Stimulated activated CD8-positive, alpha-beta memory T cell treated with anti-CD3 and anti-CD28 coated beads, Interleukin-4, amount 100 ng/mL, for 1 hour (primary cell): ENCODE data around the gene ROGDI.

Source experiments
- DNase-seq, 2 donors: peaks; one replicate each; pipeline ENCODE4 v3.0.0-alpha.2; 2020; ENCODE audit warnings: low read depth in 2 of 2, low spot score in 1 of 2

ROGDI gene, protein sequence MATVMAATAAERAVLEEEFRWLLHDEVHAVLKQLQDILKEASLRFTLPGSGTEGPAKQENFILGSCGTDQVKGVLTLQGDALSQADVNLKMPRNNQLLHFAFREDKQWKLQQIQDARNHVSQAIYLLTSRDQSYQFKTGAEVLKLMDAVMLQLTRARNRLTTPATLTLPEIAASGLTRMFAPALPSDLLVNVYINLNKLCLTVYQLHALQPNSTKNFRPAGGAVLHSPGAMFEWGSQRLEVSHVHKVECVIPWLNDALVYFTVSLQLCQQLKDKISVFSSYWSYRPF

DNA sequence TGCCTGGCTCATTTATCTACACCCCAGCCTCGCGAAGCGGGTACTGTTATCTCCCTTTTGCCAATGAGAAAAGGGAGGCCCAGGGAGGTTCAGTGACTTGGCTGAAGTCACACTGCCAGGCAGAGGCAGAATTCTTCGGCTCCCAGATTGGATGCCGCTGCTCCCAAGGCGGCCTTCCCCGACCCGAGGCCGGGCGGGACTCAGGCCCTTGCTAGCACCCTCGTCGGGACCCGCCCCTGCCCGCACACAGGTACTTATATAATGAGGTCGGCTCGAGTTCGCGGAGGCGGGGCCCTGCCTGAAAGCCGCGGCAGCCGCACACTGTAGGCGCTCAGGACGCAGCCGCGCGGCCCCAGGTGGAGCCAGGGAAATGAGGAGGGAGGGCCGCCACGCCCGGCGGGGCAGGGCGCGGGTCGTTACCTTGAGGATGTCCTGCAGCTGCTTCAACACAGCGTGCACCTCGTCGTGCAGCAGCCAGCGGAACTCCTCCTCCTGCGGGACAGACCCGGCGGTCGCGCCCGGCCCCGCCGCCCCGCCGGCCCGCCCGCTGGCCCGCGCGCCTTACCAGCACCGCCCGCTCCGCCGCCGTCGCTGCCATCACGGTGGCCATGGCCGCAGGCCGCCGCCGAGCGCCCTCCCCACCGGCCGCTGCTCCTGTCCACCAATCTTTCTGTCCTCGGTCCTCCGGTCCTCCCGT is at the start of gene ROGDI:
TSS of gene ROGDI (minus strand) at position 672 of the 697 bp plus-strand sequence. CDS start at position 610, 62 bp downstream.
- peak; percentile 44 to 57 for DNase-seq

DNA sequence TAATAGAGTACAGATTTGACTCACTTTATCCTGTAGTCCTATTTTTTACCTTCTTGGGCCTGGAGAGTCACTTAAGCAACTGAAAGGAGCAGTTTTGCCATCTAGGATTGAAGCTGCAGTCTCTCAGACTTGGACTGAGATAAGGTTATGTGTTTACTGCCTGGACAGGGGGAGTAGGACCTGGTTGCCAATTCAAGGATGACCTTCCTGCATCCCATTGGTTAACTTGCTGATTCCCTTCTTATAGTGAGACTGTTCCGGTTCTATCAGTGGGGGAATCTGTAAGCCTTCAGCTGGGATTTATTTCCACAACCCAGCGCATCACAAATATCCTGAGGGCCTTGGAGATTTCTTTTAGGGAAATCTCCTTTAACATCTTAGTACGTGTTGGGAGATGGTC is 47.8 kb upstream of the ROGDI start:
- DNase-seq, result no peak

DNA sequence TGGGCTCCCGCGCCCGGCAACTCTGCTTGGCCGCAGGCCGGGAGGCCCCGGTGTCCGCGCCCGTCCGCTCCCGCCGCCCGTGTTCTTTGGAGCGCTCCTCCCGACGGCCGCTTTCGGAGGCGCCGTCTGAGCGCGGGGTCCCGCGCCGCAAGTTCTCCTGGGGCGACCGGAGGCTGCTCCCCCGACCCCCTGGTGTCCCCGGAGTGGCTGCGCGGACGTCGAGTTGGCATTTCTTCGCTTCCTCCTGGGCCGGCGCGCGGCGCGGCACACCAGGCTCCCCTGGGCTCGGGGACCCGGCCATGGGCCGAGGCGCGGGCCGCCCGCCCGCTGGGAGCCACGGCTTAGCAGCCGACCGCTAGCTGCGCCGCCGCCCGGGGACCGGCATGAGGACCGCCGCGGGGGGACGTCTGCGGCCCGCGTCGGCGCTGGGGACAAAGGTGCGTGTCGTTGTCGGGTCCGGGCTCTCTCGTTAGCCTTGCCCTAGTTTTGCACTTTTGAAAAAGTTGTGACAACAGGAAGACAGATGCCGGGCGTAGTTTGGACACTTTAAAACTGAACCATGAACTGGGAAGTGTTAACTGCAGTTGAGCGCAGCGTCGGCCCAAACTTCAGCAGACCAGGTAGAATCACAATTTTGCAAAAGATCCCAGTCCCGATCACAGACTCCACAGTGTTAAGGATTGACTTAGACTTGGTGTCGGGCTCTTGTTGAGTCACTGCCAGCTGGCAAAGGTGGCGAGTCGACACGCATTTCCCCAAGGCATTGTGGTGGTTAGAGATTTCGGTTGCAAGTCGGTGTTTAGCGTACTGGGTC is 45.5 kb upstream of the ROGDI start:
- DNase-seq, result no peak

DNA sequence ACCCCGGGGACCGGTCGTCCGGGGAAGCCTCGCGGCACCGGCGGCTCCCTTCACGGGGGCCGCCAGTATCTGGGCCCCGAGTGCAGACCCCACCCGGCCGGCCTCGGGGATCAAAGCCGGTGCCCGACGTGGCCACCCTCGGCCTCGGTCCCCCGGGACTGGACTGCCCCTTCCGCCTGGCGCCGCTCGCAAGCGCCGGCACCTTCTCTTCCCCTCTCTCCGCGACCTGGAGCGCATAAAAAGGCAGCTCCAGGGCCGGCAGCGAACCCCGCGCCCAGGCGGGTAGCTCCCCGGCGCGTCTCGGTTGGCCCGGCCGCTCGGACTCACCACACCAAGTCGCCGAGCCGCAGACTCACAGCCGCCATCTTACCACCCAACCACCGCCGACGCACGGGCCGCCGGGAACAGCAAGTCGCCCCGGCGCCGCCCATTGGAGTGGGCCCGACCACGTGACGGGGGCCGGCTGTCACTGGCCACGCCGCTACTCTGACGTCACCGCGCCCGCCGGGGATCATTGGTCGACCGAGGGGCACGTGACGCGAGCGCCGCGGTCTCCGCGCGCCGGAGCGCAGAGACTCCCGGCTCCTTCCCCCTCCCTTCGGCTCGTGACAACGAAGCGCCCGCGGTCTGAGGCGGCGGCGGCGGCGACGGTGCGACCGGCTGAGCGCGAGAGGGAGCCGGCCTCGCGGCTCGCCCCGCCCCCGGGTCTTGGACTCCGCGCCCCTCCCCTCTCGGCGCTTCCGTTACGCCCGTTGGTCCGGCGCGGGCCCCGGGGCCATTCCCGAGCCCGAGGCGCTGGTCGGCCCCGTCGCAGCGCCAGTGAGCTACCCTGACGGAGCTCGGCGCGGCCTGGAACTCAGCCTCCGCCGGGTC is 44.7 kb upstream of the ROGDI start, which contains the start of the genes GLYR1 and UBN1:
TSS of gene GLYR1 (minus strand) at position 388 of the 873 bp plus-strand sequence. CDS start at position 365, 23 bp downstream.
TSS of gene UBN1 (plus strand) at position 581 of the 873 bp plus-strand sequence. CDS start 5,437 bp downstream, outside the sequence.
- peak; percentile 99 to 100 for DNase-seq

DNA sequence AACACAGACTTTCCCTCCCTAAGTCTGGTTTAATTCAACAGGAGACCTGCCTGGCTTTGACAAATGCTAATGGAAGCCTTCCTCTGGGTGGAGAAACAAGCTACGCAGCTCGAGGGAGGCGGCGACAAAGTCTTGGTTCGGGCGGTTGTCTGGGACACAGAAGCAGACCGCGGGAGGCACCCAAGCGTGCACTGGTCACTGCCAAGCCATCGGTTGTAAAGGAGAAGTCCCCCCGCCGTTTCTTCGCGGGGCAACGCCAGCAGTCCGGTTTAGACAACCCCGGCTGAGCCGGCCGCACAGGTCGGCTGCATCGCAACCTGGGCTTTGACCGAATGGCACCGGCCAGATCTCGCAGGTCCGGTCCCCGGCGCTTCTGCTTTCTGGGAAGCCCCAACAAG is 44.1 kb upstream of the ROGDI start:
- DNase-seq, result no peak

DNA sequence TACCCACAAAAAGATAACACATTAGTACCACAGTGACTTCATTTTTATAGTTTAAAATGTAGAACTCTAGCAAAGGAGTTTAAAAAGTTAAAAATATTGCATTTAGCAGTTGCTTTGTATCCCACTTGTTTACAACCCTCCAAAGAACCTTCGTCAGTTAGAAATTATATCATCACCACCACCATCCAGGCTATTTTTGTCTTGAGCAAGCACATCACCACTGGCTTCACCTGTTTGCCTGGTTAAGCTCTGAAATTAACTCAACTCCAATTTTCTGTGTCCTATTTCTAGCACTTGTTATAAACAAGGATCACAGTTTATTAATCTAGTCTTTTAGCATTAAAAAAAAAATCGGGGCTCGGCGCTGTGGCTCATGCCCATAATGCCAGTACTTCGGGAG is 38.6 kb upstream of the ROGDI start:
- DNase-seq, result no peak

DNA sequence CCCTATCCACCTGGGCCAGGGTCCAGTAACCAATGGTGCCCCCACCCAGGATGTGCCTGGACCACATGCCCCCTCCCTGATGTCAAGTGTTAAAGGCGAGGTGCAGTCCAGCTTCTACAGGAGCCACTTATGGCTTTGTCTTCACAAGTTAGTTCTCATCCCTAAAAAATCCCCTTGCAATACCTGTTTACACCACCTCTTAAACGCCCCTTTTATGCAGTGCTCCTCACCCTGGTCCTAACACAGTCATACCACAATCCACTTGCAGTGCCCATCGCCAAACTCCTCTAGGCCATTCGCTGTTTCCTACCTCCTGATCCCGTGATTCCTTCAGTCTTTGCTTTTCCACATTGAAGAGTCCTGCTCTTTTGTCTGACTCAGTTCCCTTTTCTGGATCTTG is 37.5 kb upstream of the ROGDI start:
- DNase-seq, result no peak

DNA sequence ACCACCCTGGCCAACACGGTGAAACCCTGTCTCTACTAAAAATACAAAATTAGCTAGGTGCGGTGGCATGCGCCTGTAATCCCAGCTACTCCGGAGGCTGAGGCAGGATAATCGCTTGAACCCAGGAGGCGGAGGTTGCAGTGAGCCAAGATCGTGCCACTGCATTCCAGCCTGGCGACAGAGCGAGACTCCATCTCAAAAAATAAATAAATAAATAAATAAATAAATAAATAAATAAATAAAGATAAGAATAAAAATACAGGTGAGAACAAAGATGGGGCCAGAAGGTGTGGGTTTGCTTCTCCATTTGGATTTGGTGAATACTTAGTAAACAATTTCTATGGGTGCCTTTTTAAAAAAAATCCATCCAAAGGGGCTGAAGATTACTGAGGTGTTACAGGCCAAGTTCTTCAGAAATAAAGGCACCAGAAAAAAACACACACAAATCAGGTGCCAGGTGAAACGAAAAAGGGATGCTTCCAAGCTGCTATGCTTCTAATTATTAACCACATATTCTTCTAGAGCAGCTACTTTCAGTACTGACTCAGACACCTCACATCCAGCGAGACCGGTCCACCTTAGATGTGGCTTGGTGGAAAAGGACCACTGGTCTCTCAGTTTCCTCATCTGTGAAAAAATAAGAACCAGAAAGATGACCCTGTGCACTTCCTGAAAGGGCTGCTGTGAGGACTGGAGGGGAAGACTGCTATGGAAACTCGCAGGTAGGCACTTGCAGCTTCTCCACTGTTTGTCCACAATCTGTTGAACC is 35.5 kb upstream of the ROGDI start:
- no peak for DNase-seq

DNA sequence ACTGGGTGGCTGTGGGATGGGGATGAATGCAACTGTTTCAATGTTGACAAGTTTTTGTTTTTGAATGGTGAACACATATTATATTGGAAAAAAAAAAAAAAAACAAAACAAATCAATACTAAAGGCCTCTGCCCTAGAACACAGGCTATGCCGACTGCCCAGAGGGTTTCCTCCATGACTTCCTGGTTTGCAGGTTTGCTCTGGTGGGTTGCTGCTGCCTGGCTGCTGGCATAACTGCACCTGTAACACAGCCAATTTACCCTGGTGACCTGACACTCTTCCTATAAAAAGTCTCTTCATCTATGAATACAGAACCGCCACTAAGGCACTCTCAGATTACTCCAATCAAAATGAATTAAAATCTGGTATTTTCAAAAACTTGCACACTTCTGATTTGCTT is 34.3 kb upstream of the ROGDI start:
- no peak for DNase-seq

DNA sequence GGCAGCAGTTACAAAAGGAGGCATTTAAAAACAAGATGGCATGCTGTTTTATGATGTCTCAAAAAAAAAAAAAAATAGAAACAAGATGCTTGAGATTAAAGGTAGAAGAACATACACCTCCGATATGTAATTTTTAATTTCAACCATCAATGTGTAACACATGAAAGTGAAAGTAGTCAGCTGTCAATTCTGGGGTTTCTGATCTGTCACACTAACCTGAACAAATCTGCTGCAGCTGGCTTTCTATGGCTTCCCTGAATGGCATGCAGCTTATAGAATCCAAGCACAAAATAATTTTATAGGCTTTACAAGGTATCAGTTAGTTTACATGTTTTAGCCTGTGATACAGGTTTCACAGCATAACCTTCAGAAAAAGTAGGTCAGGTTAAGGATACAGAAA is 31.2 kb upstream of the ROGDI start:
- no peak for DNase-seq

DNA sequence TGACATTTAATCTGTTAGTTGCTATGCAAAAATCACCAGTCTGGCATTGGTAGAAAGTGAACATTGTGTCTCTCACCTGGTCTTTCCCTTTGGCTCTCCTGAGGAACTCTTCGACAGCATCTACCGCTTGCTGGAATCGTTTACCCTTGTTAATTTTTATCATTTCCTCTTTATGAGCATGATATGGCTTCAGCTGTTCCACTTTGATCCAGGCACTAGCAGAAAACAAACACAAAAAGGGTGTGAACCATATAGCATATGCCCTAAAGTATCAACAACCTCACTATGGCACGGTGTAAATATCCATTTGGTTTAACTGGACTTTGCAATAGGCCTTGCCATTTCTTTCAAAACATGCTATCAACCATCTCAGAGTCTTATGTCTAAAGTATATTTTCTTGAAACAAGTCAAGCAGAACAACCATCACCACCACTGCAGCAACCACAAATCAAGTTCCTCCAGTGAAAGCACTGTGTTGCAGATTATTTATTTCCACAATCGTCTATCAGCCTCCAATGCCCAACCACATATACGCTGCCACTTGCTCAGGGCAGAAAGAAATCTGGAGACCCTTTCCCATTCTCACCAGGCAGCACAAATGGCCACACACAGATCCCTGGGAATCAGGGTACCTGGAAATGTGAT is 30.4 kb upstream of the ROGDI start:
- DNase-seq, result no peak

DNA sequence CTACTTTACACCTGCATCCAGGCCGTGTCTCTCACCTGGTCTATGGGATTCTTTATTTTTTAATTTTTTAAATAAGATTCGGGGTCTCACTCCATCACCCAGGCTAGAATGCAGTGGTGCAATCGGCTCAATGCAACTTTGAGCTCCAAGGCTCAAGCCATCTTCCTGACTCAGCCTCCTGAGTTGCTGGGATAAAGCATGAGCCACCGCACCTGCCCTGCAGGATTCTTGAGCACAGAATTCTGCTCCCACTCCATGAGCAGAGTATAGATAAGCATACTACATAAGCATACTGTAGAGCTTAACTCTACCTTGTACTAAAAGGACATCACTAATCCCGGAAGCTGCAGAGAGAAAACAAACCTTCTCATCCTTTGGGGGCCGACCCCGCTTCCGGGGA is 29.2 kb upstream of the ROGDI start:
- DNase-seq, result no peak

DNA sequence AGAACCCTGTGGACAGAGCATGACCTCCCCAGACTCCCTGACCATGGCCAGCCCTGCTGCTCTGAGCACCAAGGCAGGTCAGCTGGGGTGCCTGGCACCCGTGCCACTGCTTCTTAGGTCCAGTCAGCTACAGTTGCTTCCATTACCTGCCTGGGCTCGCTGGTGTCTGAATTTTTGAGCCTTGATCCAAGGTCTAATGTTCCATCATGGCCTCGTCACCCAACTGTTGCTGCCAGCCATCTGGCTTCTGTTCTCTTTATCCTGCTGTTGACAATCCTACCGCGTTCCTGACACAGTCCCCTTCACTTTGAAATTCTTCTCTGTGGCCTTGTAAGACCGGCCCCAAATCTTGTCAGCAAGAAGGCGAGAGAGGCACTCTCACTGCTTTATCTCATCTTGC is 28.0 kb upstream of the ROGDI start:
- DNase-seq, result no peak

DNA sequence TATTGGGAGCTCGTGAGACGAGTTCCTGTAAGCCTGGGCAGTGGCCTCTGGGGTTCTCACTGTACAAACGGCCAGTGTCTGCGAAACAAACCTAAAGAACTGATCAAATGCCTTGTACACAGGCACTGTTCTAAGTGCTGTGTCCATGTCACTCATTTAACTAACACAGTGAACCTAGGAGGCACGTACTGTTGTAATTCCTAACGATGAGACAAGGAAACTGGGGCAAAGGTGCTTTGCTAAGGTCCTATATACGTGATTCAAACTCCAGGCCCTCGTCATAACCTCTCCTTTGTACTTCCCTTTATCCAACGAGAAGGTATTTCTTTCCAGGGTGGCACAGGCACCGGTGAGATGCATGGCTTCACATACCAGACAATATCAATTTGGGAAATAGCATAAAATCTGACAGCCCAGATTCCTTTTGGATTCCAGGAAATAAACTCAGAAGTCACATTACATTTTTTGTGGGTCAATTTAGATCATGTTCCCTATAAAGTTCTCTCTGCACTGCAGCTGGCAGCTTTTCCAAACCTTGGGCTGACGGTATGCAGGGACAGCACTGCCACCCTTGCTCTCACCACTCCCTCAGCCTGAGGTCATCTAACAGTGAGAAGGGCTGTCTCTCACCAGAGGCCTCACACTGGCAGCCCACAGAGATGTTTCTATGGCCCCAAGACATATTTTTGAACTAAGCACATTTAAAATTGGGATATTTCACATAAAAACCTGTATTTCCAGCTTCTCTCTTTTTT is 26.3 kb upstream of the ROGDI start:
- no peak for DNase-seq

DNA sequence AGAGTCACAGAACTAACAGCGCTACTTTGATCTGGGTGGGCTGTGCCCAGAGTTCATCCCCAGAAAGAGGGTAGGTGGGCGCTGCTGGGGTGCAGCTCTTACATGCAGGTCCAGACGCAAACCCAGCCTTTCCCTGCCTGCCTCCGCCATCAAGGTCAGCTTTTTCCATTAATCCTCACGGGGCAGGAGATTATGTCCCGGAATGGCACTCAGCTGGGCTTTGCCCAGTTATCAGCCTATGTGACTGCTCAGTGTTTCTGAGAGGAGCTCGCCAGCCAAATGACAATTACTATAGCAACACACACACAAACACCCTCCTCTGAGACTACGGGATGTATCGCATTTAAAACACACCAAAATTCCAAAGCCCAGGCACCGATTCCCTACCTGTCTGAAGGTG is 24.5 kb upstream of the ROGDI start:
- DNase-seq, result no peak

DNA sequence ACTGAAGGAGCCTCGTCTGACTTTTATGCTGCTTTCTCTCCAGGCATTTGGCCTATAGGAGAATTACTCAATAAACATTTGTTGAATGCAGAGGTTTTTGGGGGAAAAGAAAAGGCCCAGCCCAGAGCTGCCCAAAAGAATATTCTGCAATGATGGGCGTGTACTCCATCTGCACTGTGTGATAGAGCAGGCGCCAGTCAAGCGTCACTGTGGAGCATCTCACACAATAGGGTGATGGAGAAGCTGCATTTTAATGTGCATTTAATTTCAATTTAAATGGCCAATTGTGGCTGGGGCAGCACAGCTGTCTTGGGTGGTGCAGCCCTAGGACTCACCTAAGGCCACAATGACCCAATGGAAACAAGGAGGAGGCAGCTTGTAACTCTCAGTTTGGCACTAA is 24.1 kb upstream of the ROGDI start:
- DNase-seq, result no peak

DNA sequence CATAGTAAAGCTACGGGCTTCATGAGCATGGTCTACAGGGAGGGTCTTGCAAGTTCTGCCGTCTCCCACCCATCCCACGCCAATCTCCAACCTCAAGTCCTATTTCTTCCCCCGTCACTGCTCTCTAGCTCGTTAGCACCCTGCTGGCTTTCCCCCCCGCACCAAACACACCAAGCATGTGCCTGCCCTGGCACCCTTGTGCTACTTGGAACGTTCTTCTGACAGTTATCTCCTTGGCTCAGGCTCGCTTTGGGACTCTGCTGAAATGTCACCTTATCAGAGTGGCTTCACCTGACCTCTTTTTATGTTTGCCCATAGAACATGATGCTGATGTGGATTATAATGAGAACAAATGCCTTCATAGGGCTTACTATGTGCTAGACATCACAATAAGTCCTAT is 22.8 kb upstream of the ROGDI start:
- no peak for DNase-seq

DNA sequence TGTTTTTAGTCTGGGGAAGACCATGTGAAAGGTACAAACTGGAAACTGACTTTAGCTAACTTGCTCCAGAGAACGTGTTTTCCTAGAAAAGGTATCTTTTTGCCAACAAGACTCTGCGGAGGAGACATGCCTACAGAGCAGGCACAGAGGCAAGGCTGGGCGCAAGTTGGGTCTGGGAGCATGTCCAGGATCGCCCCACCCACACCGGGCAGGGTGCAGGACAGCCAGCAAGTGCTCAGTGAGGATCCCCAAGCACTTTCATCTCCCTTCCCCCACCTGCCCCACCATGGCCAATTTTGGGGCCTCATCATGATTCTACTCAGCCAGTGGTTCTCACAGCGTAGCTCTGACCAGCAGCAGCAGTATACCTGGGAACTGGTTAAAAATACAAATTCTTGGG is 18.2 kb upstream of the ROGDI start:
- DNase-seq, result no peak
